ENCODE results near the gene CLPX.
"Not testable (repeated sequence)": the region's sequence is repeated elsewhere in the genome, so short reads cannot be mapped to it uniquely, and the experiment has no call there.

Gene CLPX

GRCh38 chr15:65172531-65172930 lies 12.6 kb downstream of the CLPX start:
- no peak for DNase-seq (ENCODE audit: low read depth in 3 of 3)

GRCh38 chr15:65171428-65171827 lies 13.7 kb downstream of the CLPX start:
- DNase-seq (ENCODE audit: low read depth in 3 of 3) = no peak

- no peak for DNase-seq (ENCODE audit: low read depth in 3 of 3)
Observed at GRCh38 chr15:65165875-65166274, 19.3 kb downstream of the CLPX start.

GRCh38 chr15:65164139-65164538 lies 21.0 kb downstream of the CLPX start:
- no peak for DNase-seq (ENCODE audit: low read depth in 3 of 3)

- DNase-seq (ENCODE audit: low read depth in 3 of 3) = no peak
Observed at GRCh38 chr15:65163041-65163440, 22.1 kb downstream of the CLPX start.

GRCh38 chr15:65156692-65157091 lies 28.4 kb downstream of the CLPX start:
- no peak for DNase-seq (ENCODE audit: low read depth in 3 of 3)

- DNase-seq (ENCODE audit: low read depth in 3 of 3) = no peak
Observed at GRCh38 chr15:65154720-65155119, 30.4 kb downstream of the CLPX start.

GRCh38 chr15:65147902-65148301 lies 37.2 kb downstream of the CLPX start:
- no peak for DNase-seq (ENCODE audit: low read depth in 3 of 3)

- no peak for DNase-seq (ENCODE audit: low read depth in 3 of 3)
Observed at GRCh38 chr15:65146438-65146837, 38.7 kb downstream of the CLPX start.

GRCh38 chr15:65138631-65139030 lies 46.5 kb downstream of the CLPX start:
- not testable (repeated sequence) for DNase-seq (ENCODE audit: low read depth in 3 of 3)

- not testable (repeated sequence) for DNase-seq (ENCODE audit: low read depth in 3 of 3)
Observed at GRCh38 chr15:65137893-65138292, 47.2 kb downstream of the CLPX start.

GRCh38 chr15:65137089-65137488 lies 48.1 kb downstream of the CLPX start:
- not testable (repeated sequence) for DNase-seq (ENCODE audit: low read depth in 3 of 3)

GRCh38 chr15:65134538-65134937 lies 50.6 kb downstream of the CLPX start:
- DNase-seq (ENCODE audit: low read depth in 3 of 3) = no peak

GRCh38 chr15:65133548-65134200 lies 51.5 kb downstream of the CLPX start, which contains the start of gene PDCD7:
Gene PDCD7, minus strand, starts transcription at chr15:65133808. Its CDS starts 27 bp downstream, at chr15:65133781.
- peak; percentile 63 to 71 (median 70) for DNase-seq (ENCODE audit: low read depth in 3 of 3)

- DNase-seq (ENCODE audit: low read depth in 3 of 3) = peak in 2 of 3 donors; percentile 2 to 14
Observed at GRCh38 chr15:65132878-65133547, 52.1 kb downstream of the CLPX start.

- no peak for DNase-seq (ENCODE audit: low read depth in 3 of 3)
Observed at GRCh38 chr15:65130941-65131340, 54.2 kb downstream of the CLPX start.

- no peak for DNase-seq (ENCODE audit: low read depth in 3 of 3)
Observed at GRCh38 chr15:65115542-65115941, 69.6 kb downstream of the CLPX start.

GRCh38 chr15:65115086-65115485 lies 70.1 kb downstream of the CLPX start, which contains the start of gene UBAP1L:
Gene UBAP1L, minus strand, starts transcription at chr15:65115200. Its CDS starts 8,985 bp downstream, at chr15:65106215.
- no peak for DNase-seq (ENCODE audit: low read depth in 3 of 3)

- DNase-seq (ENCODE audit: low read depth in 3 of 3) = no peak
Observed at GRCh38 chr15:65110676-65111292, 74.4 kb downstream of the CLPX start.

GRCh38 chr15:65106011-65106590 lies 79.0 kb downstream of the CLPX start:
- DNase-seq (ENCODE audit: low read depth in 3 of 3) = no peak

GRCh38 chr15:65105038-65105437 lies 80.1 kb downstream of the CLPX start:
- no peak for DNase-seq (ENCODE audit: low read depth in 3 of 3)

- DNase-seq (ENCODE audit: low read depth in 3 of 3) = no peak
Observed at GRCh38 chr15:65102912-65103311, 82.2 kb downstream of the CLPX start.
